C1 segment of cervical spinal cord (tissue), 14 donors: Measurements from ENCODE around the gene SERINC5.
A peak's percentile ranks its signal among the peaks of the same experiment; 100 is the strongest.
"Not testable (repeated sequence)": the region's sequence is repeated elsewhere in the genome, so short reads cannot be mapped to it uniquely, and the experiment has no call there.

Experiments used
- DNase-seq, 14 donors: peaks; one replicate each; lab custom pipeline; 2025; lab: John Stamatoyannopoulos, UW

Gene SERINC5

DNA sequence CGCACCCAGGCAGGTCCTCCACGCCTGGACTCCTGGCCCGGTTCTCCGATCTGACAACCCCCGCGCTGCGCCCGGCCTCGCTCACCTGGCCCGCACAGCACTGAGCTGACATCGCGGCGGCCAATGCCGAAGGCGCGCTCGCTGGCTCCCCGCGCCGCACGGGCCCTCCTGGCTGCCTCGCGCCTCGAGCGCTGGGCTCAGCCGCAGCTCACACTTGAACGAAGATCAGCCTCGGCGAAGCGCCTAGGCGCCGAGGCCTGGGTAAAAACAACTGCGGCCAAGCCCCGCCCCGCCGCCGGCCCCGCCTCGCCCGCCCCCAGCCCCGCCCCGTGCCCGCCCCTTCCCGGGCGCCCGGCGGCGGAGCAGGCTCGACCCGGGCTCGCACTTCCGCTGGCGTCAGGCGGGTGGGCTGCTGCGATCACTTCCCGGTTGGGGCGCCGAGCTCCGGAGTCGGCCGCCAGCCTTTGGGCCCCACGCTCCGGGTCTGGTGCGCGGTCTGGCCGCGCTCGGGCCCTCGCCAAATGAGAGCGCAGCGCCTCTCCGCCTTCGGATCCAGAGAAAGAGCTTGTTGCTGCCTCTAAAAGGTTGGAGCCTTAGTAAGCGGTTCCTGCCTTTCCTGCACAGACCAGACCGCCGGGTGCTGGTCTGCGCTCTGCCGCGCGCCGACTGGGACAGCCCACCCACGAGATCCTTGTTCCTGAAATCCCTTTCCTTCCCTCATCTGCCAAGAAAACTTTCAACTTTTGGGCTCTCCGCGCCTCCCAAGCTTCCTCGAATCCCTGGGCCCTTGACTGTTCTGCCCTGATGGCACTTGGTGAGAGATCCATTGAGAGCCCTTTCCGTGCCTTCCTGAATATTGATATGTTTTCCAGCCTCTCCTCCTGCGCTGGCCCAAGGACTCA lies at the start of gene SERINC5:
TSS of gene SERINC5 (minus strand) at position 238 of the 902 bp plus-strand sequence. CDS start at position 112, 126 bp downstream.
- peak; percentile 57 to 92 (median 84) for DNase-seq

GRCh38 chr5:80302636-80303035 lies 46.8 kb upstream of the SERINC5 start:
- DNase-seq = no peak

GRCh38 chr5:80301342-80301741 lies 45.5 kb upstream of the SERINC5 start:
- not testable (repeated sequence) for DNase-seq

DNA sequence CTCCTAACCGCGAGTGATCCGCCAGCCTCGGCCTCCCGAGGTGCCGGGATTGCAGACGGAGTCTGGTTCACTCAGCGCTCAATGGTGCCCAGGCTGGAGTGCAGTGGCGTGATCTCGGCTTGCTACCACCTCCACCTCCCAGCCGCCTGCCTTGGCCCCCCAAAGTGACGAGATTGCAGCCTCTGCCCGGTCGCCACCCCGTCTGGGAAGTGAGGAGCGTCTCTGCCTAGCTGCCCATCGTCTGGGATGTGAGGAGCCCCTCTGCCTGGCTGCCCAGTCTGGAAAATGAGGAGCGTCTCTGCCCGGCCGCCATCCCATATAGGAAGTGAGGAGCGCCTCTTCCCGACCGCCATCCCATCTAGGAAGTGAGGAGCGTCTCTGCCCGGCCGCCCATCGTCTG lies 44.9 kb upstream of the SERINC5 start:
- not testable (repeated sequence) for DNase-seq

DNA sequence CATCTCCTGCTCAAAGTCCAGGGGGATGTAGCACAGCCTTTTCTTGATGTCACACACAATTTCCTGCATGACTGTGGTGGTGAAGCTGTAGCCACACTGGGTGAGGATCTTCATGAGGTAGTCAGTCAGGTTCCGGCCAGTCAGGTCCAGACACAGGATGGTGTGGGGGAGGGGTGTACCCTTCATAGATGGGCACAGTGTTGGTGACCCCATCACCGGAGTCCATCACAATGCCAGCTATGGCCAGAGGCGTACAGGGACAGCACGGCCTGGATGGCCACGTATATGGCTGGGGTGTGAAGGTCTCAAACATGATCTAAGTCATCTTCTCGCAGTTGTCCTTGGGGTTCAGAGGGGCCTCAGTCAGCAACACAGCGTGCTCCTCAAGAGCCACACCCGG lies 44.3 kb upstream of the SERINC5 start:
- no peak for DNase-seq

DNA sequence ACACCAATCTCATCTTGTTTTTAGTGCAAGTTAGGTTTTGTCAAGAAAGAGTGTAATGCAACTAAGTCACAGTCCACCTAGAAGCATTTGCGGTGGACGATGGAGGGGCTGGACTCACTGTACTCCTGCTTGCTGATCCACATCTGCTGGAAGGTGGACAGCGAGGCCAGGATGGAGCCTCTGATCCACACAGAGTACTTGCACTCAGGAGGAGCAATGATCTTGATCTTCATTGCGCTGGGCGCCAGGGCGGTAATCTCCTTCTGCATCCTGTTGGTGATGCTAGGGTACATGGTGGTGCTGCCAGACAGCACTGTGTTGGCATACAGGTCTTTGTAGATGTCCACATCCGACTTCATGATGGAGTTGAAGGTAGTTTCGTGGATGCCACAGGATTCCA lies 43.8 kb upstream of the SERINC5 start:
- no peak for DNase-seq

DNA sequence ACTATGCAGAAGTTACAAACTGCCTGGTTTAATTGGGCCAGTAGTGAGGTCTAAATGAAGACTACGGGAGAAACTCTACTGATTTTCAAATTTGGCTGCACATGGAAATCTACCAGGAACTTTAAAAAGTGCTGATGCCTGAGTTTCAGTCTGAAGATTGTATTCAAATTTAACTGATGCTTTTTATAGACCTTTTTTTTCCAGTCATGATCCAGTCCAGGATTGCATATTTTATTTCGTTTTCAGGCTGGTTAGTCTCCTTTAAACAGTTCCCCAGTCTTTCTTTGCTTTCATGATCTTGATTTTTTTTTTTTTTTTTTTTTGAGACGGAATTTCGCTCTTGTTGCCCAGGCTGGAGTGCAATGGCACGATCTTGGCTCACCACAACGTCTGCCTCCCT lies 40.3 kb upstream of the SERINC5 start:
- DNase-seq = no peak

- DNase-seq = no peak
Measured at GRCh38 chr5:80291761-80292160, 35.9 kb upstream of the SERINC5 start.

- DNase-seq = no peak
Measured at GRCh38 chr5:80289320-80289719, 33.5 kb upstream of the SERINC5 start.

DNA sequence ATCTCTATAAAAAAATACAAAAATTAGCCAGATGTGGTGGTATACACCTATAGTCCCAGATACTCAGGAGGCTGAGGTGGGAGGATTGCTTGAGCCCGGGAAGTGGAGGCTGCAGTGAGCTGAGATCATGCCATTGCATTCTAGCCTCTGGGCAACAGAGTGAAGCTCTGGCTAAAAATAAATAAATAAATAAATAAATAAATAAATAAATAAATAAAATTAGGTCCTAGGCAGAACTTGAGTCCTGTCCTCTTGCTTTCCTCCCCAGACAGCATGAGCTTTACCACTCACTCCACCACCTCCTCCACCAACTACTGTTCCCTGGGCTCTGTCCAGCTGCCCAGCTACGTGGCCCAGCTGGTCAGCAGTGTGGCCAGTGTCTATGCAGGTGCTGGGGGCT lies 32.3 kb upstream of the SERINC5 start:
- no peak for DNase-seq

GRCh38 chr5:80284720-80285119 lies 28.9 kb upstream of the SERINC5 start:
- no peak for DNase-seq

DNA sequence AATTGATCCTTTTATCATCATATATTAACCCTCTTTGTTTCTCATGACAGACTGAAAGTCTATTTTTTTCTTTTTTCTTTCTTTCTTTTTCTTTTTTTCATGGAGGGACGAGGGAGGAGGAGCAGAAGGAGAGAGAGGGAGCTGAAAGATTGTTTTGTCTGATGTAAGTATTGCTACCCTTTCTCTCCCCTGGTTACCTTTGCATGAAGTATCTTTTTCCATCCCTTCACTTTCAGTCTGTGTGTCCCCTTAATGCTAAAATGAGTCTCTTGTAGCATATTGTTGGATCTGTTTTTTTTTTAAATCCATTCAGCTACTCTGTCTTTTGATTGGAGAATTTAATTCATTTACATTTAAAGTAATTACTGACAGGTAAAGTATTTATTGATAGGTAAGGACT lies 27.5 kb upstream of the SERINC5 start:
- DNase-seq = no peak

DNA sequence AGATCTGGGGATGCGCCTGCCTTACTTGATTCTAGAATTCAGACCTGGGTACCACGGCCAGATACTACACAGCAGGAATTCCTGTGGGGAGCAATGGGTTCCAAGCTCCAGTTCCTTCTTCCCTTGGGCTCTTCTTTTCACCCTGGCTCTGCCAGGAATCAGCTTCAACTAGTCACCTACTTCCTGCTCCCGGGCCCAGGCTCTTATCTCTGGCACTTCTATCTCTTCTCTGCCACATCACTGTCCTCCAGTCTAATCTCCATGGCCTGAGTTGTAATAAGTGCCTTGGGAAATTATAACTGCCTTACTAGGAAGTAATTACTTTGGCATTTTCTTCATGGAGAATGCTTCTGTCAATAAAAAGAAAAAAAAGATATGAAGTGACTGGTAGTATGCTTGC lies 26.2 kb upstream of the SERINC5 start:
- no peak for DNase-seq

DNA sequence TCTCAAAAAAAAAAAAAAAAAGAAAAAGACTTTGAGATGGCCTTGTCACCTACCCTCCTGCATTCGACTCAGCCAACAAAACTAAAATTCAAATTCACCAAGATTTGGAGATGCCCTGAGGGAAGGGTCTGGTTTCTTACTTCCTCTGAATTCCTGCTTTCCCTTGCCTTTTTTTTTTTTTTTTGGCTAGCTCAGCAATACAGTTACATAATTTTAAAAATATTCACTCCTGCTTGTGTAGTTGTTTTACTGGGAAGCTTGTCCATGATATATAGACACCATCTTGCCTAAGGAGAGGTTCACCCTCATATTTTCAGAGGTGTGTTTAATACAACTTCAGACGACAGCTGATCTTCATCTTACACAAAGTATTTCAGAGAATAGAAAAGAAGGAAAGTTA lies 21.3 kb upstream of the SERINC5 start:
- DNase-seq = no peak

DNA sequence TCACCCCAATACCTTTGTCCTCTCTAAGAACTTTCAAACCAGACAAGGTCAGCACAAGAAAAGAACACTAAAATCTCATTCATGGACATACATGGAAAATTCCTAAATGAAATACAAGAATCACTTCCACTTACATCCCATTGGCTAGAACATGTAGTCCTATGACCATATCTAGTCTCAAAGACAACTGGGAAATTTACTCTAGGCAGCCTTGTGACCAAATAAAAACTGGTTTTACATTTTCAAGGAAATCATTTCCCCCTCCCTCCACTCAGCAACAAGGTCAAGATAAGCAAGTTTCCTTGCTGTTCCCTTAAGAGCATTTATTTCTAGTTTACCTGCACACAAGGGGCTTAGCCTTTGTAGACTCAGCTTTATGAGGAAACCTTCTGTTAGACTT lies 20.3 kb upstream of the SERINC5 start:
- DNase-seq = no peak

DNA sequence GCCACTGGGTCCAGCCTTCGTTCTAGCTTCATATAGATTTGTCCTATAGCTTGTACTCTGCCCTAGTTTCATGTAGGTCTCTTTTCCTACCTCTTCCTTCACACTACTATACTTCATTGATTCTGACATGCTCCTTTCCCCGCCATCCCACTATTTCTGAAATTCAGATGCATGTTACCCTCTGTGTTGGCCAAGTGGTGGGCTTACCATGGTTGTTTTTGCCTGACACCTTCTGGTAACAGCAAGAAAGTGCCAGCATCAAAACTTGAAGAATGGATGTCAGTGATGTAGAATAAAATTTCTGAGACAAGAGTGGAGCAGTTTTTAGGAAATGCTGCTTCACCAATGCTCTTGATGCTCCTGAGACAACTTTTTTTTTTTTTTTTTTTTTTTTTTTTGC lies 19.5 kb upstream of the SERINC5 start:
- peak in 3 of 14 donors; percentile 1 to 6 (median 4) for DNase-seq

- not testable (repeated sequence) for DNase-seq
Measured at GRCh38 chr5:80270543-80270942, 14.7 kb upstream of the SERINC5 start.

- DNase-seq = no peak
Measured at GRCh38 chr5:80269991-80270438, 14.2 kb upstream of the SERINC5 start.

- DNase-seq = no peak
Measured at GRCh38 chr5:80268916-80269315, 13.1 kb upstream of the SERINC5 start.

GRCh38 chr5:80266566-80266965 lies 10.7 kb upstream of the SERINC5 start:
- DNase-seq = no peak

- no peak for DNase-seq
Measured at GRCh38 chr5:80260461-80260860, 4.6 kb upstream of the SERINC5 start.

DNA sequence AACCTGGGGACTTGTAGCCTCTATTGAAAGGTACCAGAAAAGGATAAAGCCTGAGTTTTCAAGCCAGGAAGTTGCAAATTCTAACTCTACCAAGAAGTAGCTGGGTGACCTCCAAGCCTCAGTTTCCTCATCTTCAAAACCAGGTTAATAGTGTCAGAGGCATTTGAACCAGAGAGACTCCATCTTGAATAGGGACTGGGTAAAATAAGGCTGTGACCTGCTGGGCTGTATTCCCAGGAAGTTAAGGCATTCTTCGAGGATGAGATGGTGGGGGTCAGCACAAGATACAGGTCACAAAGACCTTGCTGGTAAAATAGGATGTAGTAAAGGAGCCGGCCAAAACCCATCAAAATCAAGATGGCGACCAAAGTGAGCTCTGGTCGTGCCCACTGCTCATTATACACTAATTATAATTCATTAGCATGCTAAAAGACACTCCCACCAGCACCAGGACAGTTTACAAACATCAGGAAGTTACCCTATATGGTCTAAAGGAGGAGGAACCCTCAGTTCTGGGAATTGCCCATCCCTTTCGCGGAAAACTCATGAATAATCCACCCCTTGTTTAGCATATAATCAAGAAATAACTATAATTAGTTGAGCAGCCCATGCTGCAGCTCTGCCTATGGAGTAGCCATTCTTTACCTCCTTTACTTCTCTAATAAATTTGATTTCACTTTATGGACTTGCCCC lies 3.8 kb upstream of the SERINC5 start:
- no peak for DNase-seq

DNA sequence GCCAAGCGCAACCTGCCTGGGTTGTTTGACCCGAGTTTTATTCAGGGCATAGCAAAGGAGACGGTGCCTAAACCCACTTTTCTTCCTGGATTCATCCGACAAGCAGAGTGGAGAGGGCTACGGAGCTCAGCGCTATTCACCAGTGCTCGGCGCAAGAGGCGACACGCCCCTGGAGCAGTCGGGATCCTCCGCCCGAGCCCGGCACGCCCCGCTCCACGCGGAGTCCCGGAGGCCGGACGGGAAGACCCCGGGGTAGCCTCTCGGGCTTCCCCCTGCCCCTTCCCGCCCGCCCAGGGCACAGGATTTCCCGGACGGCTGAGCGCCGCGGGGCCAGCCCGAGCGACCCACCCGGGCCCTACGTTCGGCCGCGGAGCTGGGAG lies 427 bp downstream of the SERINC5 start:
- DNase-seq = peak in 7 of 14 donors; percentile 43 to 74 (median 63)
